IMR-90 (cell line): ENCODE results near the gene PTGDR2. TPM values are rescaled to one million over a fixed set of nuclear protein-coding genes. Genes with fewer than 3 reads are reported as not detected.

ENCODE experiments used
- ATAC-seq: fragments of 200-7000 bp; cut with Tn5 transposase; 2 replicates; pipeline ENCODE4 v1.9.1; 2020; ENCODE audit warnings: low read depth, mild to moderate bottlenecking, moderate library complexity
- BruUV-seq: library from RNA; stranded (reverse); fragments of 400-500 nt; replicated peaks from 2 replicates; lab custom pipeline; 2021; lab: Mats Ljungman, UMichigan
- CTCF ChIA-PET: fragments of 300-600 bp; formaldehyde crosslinking; extraction: SDS; loops from one replicate; lab custom pipeline; 2021; ENCODE audit warnings: antibody characterized with exemption; lab: Yijun Ruan, JAX
- POLR2A ChIA-PET: fragments of 300-600 bp; sonication (Branson Sonifier 250); formaldehyde crosslinking; loops from one replicate; lab custom pipeline; 2022; ENCODE audit warnings: antibody characterized with exemption; ENCODE audit not compliant: unreplicated experiment; lab: Charles Lee
- DNase-seq: peaks from one replicate; pipeline ENCODE4 v3.0.0; 2013
- H2AFZ ChIP-seq: replicated peaks from 2 replicates; pipeline ENCODE3; 2013; ENCODE audit warnings: low read length, mild to moderate bottlenecking; ENCODE audit not compliant: poor library complexity
- H2AK5ac ChIP-seq: 2 replicates; pipeline ENCODE4 v1.6.1; 2013; ENCODE audit warnings: low read depth, low read length, inconsistent platforms
- H2AK9ac ChIP-seq: replicated peaks from 2 replicates; pipeline ENCODE3; 2013; ENCODE audit warnings: mild to moderate bottlenecking, low read depth, low read length, moderate library complexity; ENCODE audit not compliant: poor library complexity
- H2BK120ac ChIP-seq: 2 replicates; pipeline ENCODE4 v1.6.1; 2013; ENCODE audit warnings: low read depth, low read length, inconsistent platforms
- H2BK15ac ChIP-seq: 3 replicates; pipeline ENCODE4 v1.6.1; 2013; ENCODE audit warnings: low read depth, low read length, inconsistent platforms
- H2BK20ac ChIP-seq: 2 replicates; pipeline ENCODE4 v1.6.1; 2013; ENCODE audit warnings: low read depth, mild to moderate bottlenecking, inconsistent platforms, low read length, moderate library complexity
- H2BK5ac ChIP-seq: 2 replicates; pipeline ENCODE4 v1.6.1; 2013; ENCODE audit warnings: mild to moderate bottlenecking, low read depth, low read length, inconsistent platforms; ENCODE audit not compliant: poor library complexity, severe bottlenecking
- H3K14ac ChIP-seq: replicated peaks from 2 replicates; pipeline ENCODE4 v1.6.1; 2013; ENCODE audit warnings: low read depth, low read length, inconsistent platforms
- H3K18ac ChIP-seq: 2 replicates; pipeline ENCODE4 v1.6.1; 2013; ENCODE audit warnings: low read depth, low read length, control low read depth
- H3K23ac ChIP-seq: 2 replicates; pipeline ENCODE4 v1.6.1; 2013; ENCODE audit warnings: low read depth, low read length, inconsistent platforms
- H3K27ac ChIP-seq: 2 replicates; pipeline ENCODE4 v1.5.1; 2013; ENCODE audit warnings: mild to moderate bottlenecking, control low read depth, low read length; ENCODE audit not compliant: insufficient read depth
- H3K27me3 ChIP-seq: 2 replicates; pipeline ENCODE4 v1.6.1; 2013; ENCODE audit warnings: low read length; ENCODE audit not compliant: control insufficient read depth, insufficient read depth
- H3K36me3 ChIP-seq: 2 replicates; pipeline ENCODE4 v1.6.1; 2013; ENCODE audit warnings: low read length, mixed read lengths; ENCODE audit not compliant: control insufficient read depth, insufficient read depth
- H3K4ac ChIP-seq: 2 replicates; pipeline ENCODE4 v1.6.1; 2013; ENCODE audit warnings: low read depth, low read length, inconsistent platforms
- H3K4me1 ChIP-seq: 2 replicates; pipeline ENCODE4 v1.6.1; 2013; ENCODE audit warnings: low read length, mixed read lengths; ENCODE audit not compliant: control insufficient read depth, insufficient read depth
- H3K4me2 ChIP-seq: 2 replicates; pipeline ENCODE4 v1.6.1; 2013; ENCODE audit warnings: low read depth, mild to moderate bottlenecking, control low read depth, low read length, moderate library complexity
- H3K4me3 ChIP-seq: 2 replicates; pipeline ENCODE4 v1.5.1; 2013; ENCODE audit warnings: low read depth, mild to moderate bottlenecking, control low read depth, low read length, moderate library complexity; ENCODE audit not compliant: insufficient read depth
- H3K56ac ChIP-seq: 2 replicates; pipeline ENCODE4 v1.6.1; 2013; ENCODE audit warnings: low read length, inconsistent platforms; ENCODE audit not compliant: insufficient read depth; ENCODE audit errors: extremely low read depth
- H3K79me1 ChIP-seq, 2 experiments: 2 replicates each; pipeline ENCODE4 v1.6.1; 2013; ENCODE audit warnings: low read length in 2 of 2, inconsistent platforms in 1 of 2, low read depth in 1 of 2
- H3K9ac ChIP-seq: 2 replicates; pipeline ENCODE4 v1.6.1; 2013; ENCODE audit warnings: low read depth, low read length, control low read depth
- H3K9me1 ChIP-seq: 2 replicates; pipeline ENCODE4 v1.6.1; 2013; ENCODE audit warnings: low read length, inconsistent platforms; ENCODE audit not compliant: insufficient read depth
- H3K9me3 ChIP-seq: 2 replicates; pipeline ENCODE4 v1.6.1; 2013; ENCODE audit warnings: low read length; ENCODE audit not compliant: control insufficient read depth, insufficient read depth
- H4K20me1 ChIP-seq: 2 replicates; pipeline ENCODE4 v1.6.1; 2013; ENCODE audit warnings: low read length, inconsistent platforms; ENCODE audit not compliant: insufficient read depth
- H4K5ac ChIP-seq: 2 replicates; pipeline ENCODE4 v1.6.1; 2013; ENCODE audit warnings: mild to moderate bottlenecking, low read depth, low read length, control low read depth
- H4K8ac ChIP-seq, 2 experiments: 2 replicates each; pipeline ENCODE4 v1.6.1; 2013; ENCODE audit warnings: low read depth in 2 of 2, low read length in 2 of 2, control low read depth in 1 of 2, inconsistent platforms in 1 of 2
- H4K91ac ChIP-seq: 2 replicates; pipeline ENCODE4 v1.6.1; 2013; ENCODE audit warnings: low read depth, low read length, inconsistent platforms; ENCODE audit not compliant: insufficient read depth
- BHLHE40 ChIP-seq: fragments of 150-350 bp; IDR thresholded peaks from 2 replicates; pipeline ENCODE4 v1.6.1; 2016; ENCODE audit warnings: mild to moderate bottlenecking, low read depth, low read length
- CEBPB ChIP-seq: IDR thresholded peaks from 2 replicates; pipeline ENCODE4 v1.6.1; 2012; ENCODE audit warnings: low read depth, low read length, improper control_type of control experiment
- CHD1 ChIP-seq: IDR thresholded peaks from 2 replicates; pipeline ENCODE4 v1.6.1; 2012; ENCODE audit warnings: low read depth, low read length, improper control_type of control experiment
- CTCF ChIP-seq: conservative IDR thresholded peaks from 2 replicates; pipeline ENCODE4 v1.5.1; 2012; ENCODE audit warnings: mild to moderate bottlenecking, low read depth, low read length, improper control_type of control experiment
- ELK1 ChIP-seq: fragments of 150-350 bp; IDR thresholded peaks from 2 replicates; pipeline ENCODE4 v1.6.1; 2016; ENCODE audit warnings: low read depth, mild to moderate bottlenecking, low read length, moderate library complexity, borderline replicate concordance
- FOS ChIP-seq: fragments of 150-350 bp; IDR thresholded peaks from 2 replicates; pipeline ENCODE4 v1.6.1; 2016; ENCODE audit warnings: low read depth, low read length
- MAFK ChIP-seq: IDR thresholded peaks from 2 replicates; pipeline ENCODE4 v1.6.1; 2012; ENCODE audit warnings: low read depth, low read length, improper control_type of control experiment
- MAZ ChIP-seq: IDR thresholded peaks from 2 replicates; pipeline ENCODE4 v1.6.1; 2012; ENCODE audit warnings: low read depth, mild to moderate bottlenecking, low read length, improper control_type of control experiment, moderate library complexity, borderline replicate concordance
- MXI1 ChIP-seq: IDR thresholded peaks from 2 replicates; pipeline ENCODE4 v1.6.1; 2012; ENCODE audit warnings: low read depth, mild to moderate bottlenecking, low read length, moderate library complexity, borderline replicate concordance
- NFE2L2 ChIP-seq: fragments of 150-350 bp; IDR thresholded peaks from 2 replicates; pipeline ENCODE4 v1.6.1; 2016; ENCODE audit warnings: low read depth, mild to moderate bottlenecking, low read length
- POLR2A ChIP-seq: IDR thresholded peaks from 2 replicates; pipeline ENCODE4 v1.6.1; 2012; ENCODE audit warnings: mild to moderate bottlenecking, low read depth, low read length
- RAD21 ChIP-seq: IDR thresholded peaks from 2 replicates; pipeline ENCODE4 v1.6.1; 2012; ENCODE audit warnings: low read length, improper control_type of control experiment
- RCOR1 ChIP-seq: IDR thresholded peaks from 2 replicates; pipeline ENCODE4 v1.6.1; 2012; ENCODE audit warnings: mild to moderate bottlenecking, low read length, improper control_type of control experiment; ENCODE audit not compliant: insufficient replicate concordance
- RFX5 ChIP-seq: IDR thresholded peaks from 2 replicates; pipeline ENCODE4 v1.8.0; 2012; ENCODE audit warnings: low read depth, mild to moderate bottlenecking, low read length, moderate library complexity
- SMC3 ChIP-seq: fragments of 150-350 bp; IDR thresholded peaks from 2 replicates; pipeline ENCODE4 v1.6.1; 2016; ENCODE audit warnings: low read depth, mild to moderate bottlenecking, antibody characterized with exemption, low read length, moderate library complexity
- USF2 ChIP-seq: fragments of 150-350 bp; IDR thresholded peaks from 2 replicates; pipeline ENCODE4 v1.6.1; 2017; ENCODE audit warnings: mild to moderate bottlenecking, antibody characterized with exemption, low read length, low read depth
- WGBS, 2 experiments: methylation state at CpG; one replicate each; pipeline versions ENCODE4 v1.1.5 to v1.1.7; 2013; ENCODE audit warnings: missing lambda C conversion rate in 2 of 2; ENCODE audit not compliant: insufficient read length in 1 of 2; ENCODE audit errors: extremely low coverage in 2 of 2; 5-methylcytosine and 5-hydroxymethylcytosine counted together
- dilution Hi-C: fragments of 300-500 bp; cut with HindIII; formaldehyde crosslinking; loops from one replicate; pipeline ENCODE4 v1.14.3; 2018; ENCODE audit warnings: low sequenced_read_pairs; ENCODE audit not compliant: unreplicated experiment
- in situ Hi-C: fragments of 300-500 bp; cut with MboI; formaldehyde crosslinking; loops from 3 replicates; pipeline ENCODE4 v1.14.3; 2019; ENCODE audit warnings: low sequenced_read_pairs, inconsistent platforms, mixed read lengths
- intact Hi-C: fragments of 100-400 bp; cut with micrococcal nuclease; formaldehyde crosslinking; loops from 2 replicates; pipeline ENCODE4 v1.10.0; 2022
- polyA plus RNA-seq, 3 experiments: library from polyadenylated mRNA; depleted of rRNA; stranded (reverse); fragments of >200 nt; gene quantifications; 2 replicates each; pipeline ENCODE4 v1.2.3, GENCODE V29; 2012; ENCODE audit warnings: low replicate concordance in 1 of 3
- total RNA-seq: library from RNA; depleted of rRNA; stranded (reverse); fragments of >200 nt; gene quantifications from 2 replicates; pipeline ENCODE4 v1.2.3, GENCODE V29; 2012

The PTGDR2 gene
- total and polyA plus RNA-seq, 2 of the 4 experiments (the other 2 are of a cell fraction) = under 0.01 to 0.12 TPM

- dilution Hi-C loops (no loop called here), intact Hi-C loops (no loop called here), in situ Hi-C loops (no loop called here)
- Histone ChIP-seq H3K79me1 (no peaks in the 10 kb centered on the region), H3K23ac (no peak overlapping the region), H4K5ac (no peak overlapping the region), H3K9ac (no peak overlapping the region), H2AK9ac (no peak overlapping the region), H3K27me3 (peaks cover 16% of the 10 kb centered on the region), H2BK15ac (no peak overlapping the region), H3K4me3 (no peak overlapping the region), H4K20me1 (no peaks in the 10 kb centered on the region), H2BK20ac (no peak overlapping the region), H3K18ac (no peak overlapping the region), H2AFZ (no peak overlapping the region), H2AK5ac (no peak overlapping the region), H3K4me1 (no peaks in the 10 kb centered on the region), H3K9me1 (no peaks in the 10 kb centered on the region), H3K14ac (no peak overlapping the region), H2BK5ac (no peak overlapping the region), H2BK120ac (no peak overlapping the region), H3K36me3 (no peaks in the 10 kb centered on the region), H3K4ac (no peak overlapping the region), H3K4me2 (no peak overlapping the region), H4K91ac (no peak overlapping the region), H4K8ac (no peak overlapping the region), H3K56ac (no peak overlapping the region), H3K27ac (no peak overlapping the region), H3K9me3 (no peaks in the 10 kb centered on the region)
- CTCF ChIA-PET = no interaction called here
- BruUV-seq = no TSS peak
- POLR2A ChIA-PET = no interaction called here
- WGBS, 2 experiments = 67% methylated on average over 1 of the region's 11 CpGs; no CpG with 5 or more reads in 1 of the 2 experiments
- TF ChIP-seq RFX5 = no peak
- TF ChIP-seq RCOR1 = no peak
- TF ChIP-seq MAZ = no peak
- no peak for TF ChIP-seq MAFK
- no peak for TF ChIP-seq RAD21
- no peak for TF ChIP-seq ELK1
- no peak for TF ChIP-seq BHLHE40
- TF ChIP-seq CTCF = no peak
- no peak for TF ChIP-seq MXI1
- no peak for TF ChIP-seq FOS
- no peak for TF ChIP-seq USF2
- TF ChIP-seq SMC3 = no peak
- no peak for TF ChIP-seq POLR2A
- TF ChIP-seq NFE2L2 = no peak
- TF ChIP-seq CHD1 = no peak
- TF ChIP-seq CEBPB = no peak
- ATAC-seq = no peak
- DNase-seq = no peak
Observed at GRCh38 chr11:60809691-60810090, 46.1 kb downstream of the PTGDR2 start.
